ENCODE measurements around the gene AK1.
"Not testable (repeated sequence)": the region's sequence is repeated elsewhere in the genome, so short reads cannot be mapped to it uniquely, and the experiment has no call there.

Gene AK1

DNA sequence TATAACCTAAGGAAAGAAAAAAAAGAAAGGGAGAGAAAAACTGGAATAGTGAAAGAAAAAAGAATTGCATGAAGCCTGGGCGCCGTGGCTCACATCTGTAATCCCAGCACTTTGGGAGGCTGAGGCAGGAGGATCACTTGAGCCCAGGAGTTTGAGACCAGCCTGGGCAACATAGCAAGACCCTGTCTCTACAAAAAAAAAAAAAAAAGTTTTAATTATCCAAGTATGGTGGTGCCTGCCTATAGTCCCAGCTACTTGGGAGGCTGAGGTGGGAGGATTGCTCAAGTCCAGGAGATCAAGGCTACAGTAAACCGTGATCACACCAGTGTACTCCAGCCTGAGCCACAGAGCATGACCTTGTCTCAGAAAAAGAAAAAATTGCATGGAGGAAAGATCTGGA, 4.2 kb upstream of the AK1 start:
- not testable (repeated sequence) for DNase-seq

DNA sequence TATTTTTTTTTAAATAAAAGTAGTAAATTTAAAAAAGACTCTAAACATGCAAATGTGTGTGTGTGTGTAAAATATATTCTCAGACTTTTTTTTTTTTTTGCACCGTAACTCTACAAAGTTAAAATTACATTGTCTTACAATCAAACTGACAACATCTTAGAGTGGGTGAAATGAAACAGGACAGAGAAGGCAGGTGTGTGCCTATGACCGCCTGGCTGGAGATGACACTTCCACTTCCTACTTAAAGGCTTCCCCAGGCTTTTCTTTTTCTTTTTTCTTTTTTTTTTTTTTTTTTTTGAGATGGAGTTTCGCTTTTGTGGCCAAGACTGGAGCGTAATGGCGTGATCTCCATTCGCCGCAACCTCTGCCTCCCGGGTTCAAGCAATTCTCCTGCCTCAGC, 2.7 kb upstream of the AK1 start:
- DNase-seq = no peak

DNA sequence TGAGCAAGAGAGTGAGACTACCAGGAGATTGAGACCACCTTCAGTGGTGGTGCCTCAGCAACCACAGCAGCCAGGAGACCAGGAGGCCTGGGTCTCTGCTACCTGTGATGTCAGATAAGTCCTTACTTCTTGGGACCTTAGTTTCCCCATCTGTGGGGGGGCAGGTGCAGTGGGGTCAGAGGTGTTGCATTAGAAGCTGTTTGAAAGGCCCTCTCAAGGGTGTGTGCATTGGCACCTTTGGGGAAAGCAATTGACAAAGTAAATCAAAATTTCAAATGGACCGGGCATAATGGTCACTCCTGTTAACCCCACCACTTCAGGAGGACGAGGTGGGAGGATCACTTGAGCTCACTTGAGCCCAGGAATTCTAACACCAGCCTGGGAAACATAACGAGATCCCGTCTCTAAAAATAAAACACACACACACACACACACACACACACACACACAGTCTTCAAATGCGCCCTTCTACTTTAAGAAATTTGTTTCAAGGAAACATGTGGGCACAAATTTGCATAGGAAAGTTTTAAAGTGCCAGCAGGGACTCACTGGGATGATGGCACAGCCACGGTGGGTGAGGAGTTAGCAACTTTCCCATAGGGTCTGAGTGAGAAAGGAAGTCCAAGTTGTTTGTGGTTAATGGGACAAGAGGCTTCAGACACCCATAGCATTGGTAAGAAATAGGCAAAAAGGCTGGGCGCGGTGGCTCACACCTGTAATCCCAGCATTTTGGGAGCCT, 1.3 kb upstream of the AK1 start:
- DNase-seq = no peak

DNA sequence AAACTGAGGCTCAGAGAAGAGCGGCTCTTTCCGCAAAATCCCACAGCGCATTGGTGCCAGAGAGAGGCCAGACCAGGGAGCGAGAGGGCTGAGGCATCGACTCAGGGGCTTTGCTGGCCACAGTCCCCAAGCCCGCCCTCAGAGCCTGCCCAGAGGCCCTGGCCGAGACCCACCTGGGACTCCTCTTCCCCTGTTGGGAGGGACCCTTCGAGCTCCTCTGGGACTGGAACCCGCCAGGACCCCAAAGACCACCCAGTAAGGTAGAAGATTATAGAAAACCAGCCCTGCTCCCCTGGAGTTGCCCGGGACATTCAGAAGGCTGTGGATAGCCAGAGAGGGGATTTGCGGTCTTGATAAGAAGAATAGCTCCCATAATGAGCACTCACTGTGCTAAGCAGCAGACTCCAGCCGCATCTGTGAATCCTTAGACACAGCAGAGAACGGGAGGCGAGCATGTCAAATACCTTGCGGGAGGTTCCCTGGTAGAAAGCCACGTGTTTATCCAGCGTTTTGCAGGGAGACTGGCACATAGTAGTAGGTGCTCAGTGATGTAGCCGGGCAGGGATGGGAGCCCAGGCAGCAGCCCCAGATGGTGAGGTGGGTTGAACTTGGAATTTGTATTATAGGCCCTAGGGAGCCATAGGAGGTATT, 651 bp upstream of the AK1 start:
- no peak for DNase-seq

DNA sequence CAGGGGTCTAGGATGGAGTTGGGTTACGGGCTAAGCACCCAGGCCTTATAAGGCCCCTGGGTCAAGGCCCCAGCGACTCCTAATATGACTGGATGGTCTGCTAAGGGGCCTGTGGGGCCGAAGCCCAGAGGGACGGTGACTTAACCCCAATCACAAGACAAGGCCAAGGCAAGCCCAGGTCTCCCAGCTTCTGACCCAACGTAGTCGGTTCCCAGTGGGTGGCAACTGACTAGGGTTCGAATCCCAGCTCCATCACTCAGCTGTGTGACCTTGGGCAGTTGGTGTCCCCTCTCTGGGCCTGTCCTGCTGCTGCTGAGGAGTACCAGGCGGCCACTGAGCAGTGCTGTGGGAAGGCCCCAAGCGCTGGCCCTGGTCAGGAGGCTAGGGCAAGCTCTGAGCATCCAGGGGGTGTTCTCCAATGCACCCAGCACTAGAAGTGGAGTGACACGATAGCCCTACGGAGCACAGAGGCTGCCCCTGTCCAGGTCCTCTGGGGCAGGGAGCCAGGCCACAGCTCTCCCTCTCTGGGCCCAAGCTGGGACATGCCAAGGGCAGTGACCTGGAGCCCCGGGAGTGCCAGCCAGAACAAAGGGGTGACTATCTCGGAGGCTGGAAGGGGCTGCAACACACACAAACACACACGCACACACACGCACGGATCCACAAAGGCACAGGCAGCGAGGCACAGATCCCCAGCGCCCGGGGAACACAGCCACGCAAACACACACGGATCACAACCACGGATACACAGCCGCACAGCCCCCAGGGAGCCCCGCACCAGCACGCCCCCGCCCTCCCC, 512 bp downstream of the AK1 start:
- DNase-seq = no peak

DNA sequence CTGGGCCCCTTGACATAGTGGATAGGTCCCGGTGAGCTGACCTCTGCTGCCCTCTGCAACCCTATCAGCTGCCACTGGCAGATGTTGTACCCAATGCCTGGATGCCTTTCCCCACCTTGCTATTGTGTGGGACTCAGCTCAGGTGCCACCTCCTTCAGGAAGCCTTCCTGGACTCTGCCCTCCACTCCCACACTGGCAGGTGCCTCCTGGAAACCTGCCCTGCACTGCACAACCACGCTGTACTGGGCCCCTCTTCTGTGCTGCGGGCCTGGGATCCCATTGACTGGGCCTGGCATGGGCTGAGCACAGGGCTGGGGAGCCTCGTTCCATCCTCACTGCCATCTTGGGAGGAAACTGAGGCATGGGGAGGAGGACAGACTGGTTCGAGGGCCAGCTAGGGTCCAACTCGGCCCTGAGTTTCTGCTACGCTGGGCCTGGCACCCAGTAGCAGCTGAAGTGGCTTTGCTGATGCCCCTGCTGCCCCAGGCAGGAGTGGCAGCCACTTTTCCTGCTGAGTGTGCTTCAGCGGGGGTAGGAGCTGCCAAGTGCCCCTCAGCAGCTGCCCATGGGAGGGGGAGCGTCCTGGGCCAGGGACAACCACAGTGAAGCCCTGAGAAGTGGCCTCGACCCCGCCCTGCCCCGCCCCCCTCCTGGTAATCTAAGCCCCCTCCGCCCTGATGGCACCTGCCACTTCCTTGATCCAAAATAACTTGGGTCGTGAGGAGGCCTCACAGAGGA, 1.3 kb downstream of the AK1 start:
- DNase-seq = no peak

DNA sequence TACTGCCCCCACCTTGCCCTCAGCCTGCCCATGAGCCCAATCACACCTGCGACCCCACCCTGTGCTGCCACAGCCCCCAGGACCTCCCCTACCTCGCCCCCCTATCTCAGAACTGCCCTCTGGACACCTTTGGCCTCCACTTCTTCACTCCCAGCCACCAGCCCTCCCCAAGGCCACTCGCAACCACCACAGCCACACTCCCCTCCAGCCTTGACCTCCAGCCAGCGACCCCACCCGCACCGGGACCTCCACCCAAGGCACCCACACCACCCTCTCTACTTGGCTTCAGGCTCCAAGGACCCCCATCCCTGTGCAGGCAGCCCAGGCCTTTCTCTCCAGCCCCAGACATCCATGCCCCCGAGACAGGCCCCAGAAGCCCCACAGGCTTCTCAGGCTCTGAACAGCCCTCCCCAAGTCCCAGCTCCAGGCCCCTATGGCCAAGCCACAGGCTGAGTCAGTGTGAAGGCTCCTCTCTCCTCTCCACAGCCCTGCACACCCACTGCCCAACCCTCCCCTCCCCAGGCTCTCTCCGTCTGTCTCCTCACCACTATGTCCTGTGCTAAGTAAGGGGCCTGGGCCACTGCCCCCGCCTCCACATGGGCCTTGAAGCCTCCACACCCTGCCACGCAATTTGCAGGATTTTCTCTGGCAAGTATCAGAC, 2.0 kb downstream of the AK1 start:
- DNase-seq = no peak

DNA sequence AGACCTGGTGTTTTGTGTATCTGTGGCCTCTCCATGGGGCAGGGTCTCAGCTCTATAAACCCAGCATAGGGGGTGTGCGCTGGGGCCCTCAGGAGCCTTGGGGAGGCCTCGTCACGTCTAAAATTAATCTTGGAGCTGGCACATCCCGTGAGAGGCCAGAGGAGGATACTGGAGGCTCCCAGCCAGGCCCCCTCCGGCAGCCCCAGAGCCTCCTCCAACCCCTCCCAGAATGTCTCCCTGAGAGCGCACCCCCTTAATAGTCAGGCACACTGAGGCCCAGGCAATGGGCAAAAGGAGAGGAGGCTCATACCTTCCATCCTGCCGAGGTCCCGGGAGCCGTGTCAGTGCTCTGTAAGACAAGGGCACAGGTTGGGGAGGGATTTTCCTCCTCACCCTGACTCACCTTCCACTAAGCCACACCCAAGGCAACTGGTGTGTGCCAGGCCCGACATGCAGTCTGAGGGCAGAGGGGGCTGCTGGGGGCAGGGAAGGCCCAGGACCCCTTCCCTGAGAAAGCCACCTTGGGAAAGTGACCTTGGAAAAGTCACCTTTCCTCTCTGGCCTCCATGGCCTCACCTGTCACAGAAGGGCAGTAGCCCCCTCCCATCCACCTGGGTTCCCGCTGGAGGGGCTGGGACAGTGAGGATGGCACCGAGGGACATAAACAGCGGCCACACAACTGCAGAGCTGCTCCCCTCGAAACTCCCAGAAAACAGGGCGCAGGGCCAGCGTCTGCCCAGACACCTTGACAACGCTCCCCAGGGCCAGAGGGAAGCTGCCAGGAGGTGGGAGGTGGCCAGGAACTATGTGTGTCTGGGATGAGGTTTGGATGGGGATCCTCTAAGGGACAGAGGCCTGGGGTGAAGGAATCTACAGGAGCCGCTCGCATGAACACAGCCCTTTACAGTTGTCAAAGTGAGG, 2.9 kb downstream of the AK1 start:
- DNase-seq = no peak

DNA sequence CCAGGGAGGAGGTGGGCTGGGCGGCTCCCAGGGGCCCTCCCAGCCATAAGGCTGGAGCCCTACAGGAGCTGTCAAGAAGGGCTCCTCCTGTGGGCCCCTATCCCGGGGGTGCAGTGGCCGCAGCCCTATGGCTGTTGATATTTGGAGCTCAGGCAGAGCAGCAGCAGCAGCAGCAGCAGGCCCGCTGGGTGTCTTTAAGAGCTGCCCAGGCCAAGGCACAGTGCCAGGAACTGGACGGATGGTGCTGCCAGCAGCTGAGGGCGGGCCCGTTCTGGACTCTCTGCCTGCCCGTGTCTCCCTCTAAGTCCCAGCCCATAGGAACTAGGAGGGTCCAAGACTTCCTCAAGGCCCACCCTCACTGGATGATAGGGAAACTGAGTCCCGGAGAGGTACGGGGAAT, 3.6 kb downstream of the AK1 start:
- DNase-seq = no peak

DNA sequence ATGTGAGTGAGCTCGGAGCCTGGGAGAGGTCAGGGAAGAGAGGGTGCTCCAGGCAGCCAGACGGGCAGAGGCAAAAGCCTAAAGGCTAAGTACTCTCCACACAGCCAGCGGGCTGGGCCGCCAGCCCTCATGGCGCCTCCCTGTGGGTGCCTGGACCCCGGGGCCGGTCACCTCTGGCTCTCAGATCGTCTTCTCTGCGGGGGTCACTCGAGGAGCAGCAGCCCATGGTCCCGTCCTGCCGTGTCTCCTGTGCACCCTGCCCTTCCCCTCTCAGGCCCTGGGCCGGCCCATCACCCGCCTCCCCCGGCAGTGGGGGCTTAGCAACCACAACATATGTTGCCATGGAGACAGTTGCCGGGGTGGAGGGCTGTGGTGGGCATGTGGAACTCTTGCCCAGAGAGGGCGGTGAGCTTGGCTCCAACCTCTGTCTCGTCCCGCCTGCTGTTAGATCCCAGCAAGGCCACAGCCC, 4.2 kb downstream of the AK1 start:
- DNase-seq = no peak

DNA sequence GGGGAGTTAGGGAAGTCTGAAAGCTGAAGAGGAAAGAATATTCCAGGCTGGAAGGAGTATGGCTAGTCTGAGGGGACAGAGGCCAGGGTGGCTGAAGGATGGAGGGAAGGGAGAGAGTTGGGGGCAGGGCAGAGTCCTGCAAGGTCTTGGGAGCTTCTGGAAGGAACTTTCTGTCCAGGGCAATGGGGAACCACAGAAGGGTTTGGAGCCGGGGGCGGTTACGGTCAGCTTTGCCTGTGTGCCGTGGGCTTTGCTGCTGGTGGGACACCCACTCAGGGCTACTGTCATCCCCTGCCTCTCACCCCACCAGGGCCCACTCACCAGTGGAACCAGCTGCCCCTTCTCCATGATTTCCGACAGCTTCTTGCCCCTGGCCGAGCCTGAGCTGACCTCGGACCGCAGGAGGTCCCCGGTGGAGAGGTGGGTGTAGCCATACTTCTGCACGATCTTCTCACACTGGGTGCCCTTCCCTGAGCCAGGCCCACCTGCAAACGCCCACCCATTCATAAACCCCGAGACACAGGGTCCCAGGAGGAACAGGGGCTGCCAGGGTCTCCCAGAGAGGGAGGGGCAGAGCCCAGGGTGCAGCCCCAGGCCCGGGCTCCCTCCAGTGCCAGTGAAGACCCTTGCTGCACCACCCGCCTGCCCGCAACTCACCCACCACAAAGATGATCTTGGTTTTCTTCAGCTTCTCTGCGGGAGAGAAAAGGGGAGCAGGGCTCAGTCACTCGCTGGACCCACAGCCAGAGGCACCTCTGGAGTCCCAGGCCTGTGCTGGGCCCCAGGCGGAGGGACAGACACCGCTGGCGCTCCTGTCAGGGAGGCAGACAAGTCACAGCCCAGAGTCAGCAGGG, 4.9 kb downstream of the AK1 start:
- DNase-seq = no peak

DNA sequence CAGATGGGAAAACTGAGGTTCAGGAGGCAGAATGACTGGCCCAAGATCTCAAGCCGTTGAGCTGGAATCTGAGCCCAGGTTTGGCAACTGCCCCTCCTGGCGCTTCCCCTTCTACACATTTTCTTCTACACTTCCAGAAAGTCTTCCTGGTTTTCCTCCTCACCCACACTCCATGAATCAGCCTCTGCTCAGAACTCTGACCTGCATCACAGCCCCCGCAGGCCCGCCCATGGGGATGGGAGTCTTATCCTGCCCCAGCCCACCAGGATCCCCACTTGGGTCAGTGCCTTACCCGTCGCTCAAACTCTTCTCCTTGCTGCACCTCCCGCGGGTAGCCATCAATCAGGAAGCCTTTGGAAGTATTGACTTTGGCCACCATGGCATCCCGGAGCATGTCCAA, 5.9 kb downstream of the AK1 start:
- DNase-seq = no peak

DNA sequence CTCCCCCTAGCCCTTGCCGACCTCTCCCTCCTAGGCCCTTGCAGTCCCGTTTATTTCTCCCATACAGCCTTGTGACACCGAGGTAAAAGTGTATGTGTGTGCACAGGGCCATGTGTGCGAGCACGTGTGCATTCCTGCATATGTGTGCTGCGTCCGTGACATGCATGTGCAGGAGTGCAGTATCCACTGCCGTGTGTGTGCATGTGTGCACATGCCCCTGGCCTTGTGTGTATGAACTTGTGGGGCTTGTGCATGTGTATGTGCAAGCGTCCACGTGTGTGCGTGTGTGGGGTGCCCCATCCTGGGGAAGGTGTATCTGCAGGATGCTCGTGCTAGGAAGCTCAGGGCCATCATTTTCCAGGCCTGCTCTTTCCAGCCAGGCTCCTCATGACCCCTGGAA, 6.6 kb downstream of the AK1 start:
- DNase-seq = no peak

DNA sequence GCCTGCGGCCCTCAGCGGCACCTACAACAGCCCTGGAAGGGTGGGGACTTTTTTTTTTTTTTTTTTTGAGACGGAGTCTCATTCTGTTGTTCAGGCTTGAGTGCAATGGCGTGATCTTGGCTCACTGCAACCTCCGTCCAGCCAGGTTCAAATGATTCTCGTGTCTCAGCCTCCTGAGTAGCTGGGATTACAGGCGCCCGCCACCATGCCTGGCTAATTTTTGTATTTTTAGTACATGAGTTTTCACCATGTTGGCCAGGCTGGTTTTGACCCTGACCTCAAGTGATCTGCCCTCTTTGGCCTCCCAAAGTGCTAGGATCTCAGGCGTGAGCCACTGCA, 7.4 kb downstream of the AK1 start:
- DNase-seq = not testable (repeated sequence)

DNA sequence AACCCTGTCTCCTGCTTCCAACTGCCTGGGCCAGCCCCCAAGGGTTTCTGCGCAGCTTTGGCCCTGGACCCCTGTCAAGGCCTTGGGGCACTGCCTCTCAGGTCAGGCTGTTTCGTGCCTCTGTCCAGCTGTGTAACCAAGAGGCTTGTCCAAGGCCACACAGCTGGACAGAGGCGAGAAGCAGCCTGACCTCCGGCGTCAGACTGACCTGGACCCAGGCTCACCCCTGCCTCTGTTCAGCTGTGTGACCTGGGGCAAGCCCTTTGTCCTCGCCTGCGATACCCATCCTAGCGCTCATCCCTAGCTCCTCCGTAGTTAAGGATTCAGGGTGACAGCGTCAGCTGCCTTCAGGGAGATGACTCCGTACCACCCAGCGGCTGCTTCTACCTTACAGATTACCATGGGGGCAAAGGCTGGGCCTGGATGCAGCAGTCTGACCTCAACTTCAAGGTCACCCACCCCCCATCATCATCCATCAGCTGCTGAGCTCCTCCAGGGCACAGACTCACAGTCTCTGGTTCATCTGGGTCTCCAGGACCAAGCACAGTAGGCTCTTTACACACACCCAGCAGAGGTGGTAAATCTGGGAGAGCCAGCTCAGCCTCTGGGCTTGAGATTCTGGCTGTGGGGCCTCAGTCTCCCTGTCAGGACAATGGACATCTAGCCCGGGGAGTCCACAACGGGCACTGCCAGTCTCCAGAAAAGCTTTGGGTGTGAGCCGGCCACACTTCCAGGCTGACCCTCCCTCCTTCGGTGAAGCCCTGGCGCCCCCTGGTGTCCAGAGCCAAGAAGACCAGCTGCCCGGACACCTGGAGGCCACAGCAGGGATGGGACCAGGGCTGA, 7.9 kb downstream of the AK1 start:
- DNase-seq = peak; percentile 60

DNA sequence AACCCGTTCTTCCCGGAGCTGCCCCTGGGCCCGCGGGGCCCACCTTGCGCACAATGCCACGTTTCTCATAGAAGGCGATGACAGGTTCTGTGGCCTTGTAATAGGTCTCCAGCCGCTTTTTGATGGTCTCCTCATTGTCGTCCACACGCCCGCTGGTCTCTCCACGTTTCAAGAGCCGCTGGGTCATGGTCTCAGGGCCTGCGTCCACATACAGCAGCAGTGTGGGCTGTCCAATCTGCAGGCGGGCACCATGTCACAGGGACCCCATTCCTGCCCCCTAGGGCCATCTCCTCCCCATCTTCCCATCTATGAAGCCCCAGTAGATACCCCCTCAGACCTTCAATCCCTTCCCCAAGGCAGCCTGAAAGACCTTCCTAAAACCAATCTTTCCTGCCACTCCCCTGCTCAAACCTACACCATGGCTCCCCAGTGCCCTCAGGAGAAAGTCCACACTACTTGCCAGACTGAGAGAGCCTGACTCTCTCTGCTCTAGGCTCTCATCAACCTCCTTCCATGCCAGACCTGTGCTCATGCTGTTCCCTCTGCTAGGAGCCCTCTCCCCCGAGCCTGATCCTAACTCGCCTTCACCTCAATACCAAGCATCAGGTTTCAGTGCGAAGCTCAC, 9.1 kb downstream of the AK1 start:
- DNase-seq = no peak

DNA sequence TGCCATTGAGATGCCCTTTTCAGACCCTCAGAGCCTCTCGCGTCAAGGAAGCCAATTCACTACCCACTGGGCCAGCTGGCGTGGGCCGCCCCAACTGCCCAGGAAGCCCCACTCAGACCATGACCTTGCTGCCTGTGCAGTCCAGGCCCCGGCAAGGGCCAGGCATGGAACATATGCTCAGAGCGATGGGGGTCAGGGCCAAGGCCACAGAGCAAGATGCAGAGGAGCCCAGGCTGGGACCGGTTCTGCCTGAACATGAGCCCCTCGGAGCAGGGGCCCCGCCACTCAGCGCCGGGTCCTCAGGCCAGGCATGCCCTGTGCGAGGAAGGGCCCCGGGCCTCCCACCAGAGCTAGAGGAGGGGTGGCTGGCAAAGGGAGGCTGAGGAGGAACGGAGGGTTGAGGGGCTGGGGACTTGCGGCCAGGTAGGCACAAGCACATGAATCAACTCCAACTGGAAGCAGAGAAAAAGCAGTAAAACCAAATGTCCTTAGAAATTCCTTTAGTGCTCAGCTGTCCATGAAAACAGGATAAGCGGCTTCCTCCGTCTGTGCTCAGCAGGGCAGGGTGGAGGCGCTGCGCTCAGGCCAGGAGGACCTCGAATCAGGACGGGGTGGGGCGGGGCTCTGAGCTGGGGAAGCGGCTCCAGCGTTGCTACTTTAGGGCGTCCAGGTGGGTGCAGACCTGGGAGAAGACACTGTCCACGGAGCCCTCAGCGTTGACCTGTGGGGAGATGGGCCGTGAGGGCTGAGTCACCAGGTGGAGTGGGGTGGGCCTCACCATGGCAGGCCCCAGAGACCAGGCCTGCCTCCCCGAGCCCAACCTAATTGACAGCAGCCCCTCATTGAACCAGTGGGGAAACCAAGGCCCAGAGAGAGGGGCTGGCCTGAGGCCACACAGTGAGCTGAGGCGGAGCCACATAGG, 9.9 kb downstream of the AK1 start:
- no peak for DNase-seq

DNA sequence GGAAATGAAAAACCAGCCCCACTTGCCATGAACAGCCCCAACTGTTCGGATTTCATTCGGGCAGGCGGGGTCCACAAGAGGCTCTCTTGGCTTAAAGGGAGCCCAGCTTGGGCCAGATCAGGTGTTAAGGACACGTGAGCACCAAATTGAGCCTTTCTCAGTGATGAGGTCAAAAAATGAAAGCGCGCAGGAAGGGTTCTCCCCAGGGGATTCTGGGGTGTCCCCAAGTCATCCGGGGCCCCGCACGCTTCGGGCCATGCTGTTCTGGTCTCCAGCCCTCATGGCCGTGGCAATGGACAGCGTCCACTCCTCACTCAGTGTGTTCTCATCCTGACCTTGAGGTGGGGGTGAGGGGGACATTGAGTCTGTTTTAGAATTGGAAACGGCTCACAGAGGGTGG, 10.9 kb downstream of the AK1 start:
- DNase-seq = no peak

All from NCI-H1105 treated with DMSO at 0.1 percent for 48 hours (cell line).